Type B pancreatic cell (in vitro differentiated cells): Measurements from ENCODE around the gene NUP107. TPM values are rescaled to one million over a fixed set of nuclear protein-coding genes. Genes with fewer than 3 reads are reported as not detected.

ENCODE experiments used
- DNase-seq: peaks from one replicate; pipeline ENCODE4 v3.0.0; 2021; ENCODE audit warnings: mixed read lengths; ENCODE audit not compliant: unreplicated experiment; ENCODE audit errors: extremely low spot score
- H3K27ac Mint-ChIP-seq: 2 replicates; pipeline ENCODE4 v1.8.0; 2021; ENCODE audit warnings: mild to moderate bottlenecking, mixed read lengths
- H3K27me3 Mint-ChIP-seq: 2 replicates; pipeline ENCODE4 v1.8.0; 2021; ENCODE audit warnings: mixed read lengths
- H3K36me3 Mint-ChIP-seq: 2 replicates; pipeline ENCODE4 v1.8.0; 2021; ENCODE audit warnings: mixed read lengths
- H3K4me1 Mint-ChIP-seq: one replicate; pipeline ENCODE4 v1.8.0; 2021; ENCODE audit warnings: mixed read lengths; ENCODE audit not compliant: unreplicated experiment
- H3K4me3 Mint-ChIP-seq: 2 replicates; pipeline ENCODE4 v1.8.0; 2021; ENCODE audit warnings: mild to moderate bottlenecking, mixed read lengths
- H3K9me3 Mint-ChIP-seq: 2 replicates; pipeline ENCODE4 v1.8.0; 2021; ENCODE audit warnings: mixed read lengths
- total RNA-seq: library from RNA; stranded (reverse); gene quantifications from 2 replicates; pipeline ENCODE4 v1.2.1, GENCODE V29; 2021; ENCODE audit warnings: low replicate concordance
- TF ChIP-seq, protein P1 (sequence below): fragments of 200-600 bp; sonication (generic); conservative IDR thresholded peaks from 2 replicates; pipeline ENCODE4 v1.5.0; 2021; ENCODE audit warnings: antibody characterized with exemption, mild to moderate bottlenecking

Gene NUP107
- total RNA-seq, 1 donor from 2014 or later: 80.2 TPM

DNA sequence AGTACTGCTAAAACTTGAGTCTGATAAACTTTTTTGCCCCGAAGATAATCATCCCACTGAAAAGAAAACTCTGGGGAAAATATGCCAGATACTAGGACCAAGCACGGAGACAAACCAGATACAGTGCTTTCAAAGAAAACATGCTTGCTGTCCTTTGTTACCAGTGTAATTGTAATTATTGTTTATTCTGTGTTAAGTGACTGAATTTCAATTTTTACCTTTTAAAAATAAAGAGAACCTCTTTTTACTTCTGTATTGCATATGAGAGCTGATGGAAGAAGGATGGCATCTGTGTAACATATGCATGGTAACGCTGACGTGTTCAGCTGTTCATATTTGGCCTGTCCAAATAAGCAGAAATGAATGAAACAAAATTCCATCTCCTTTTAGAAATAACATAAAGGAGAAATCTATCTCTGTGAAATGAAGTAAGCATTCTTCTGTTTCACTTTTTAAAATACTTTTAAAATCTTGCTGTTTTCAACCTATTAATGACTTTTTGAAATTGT is 81.7 kb downstream of the NUP107 start:
- Mint-ChIP-seq H3K27me3 (no peaks in the 10 kb centered on the region), H3K9me3 (no peaks in the 10 kb centered on the region), H3K36me3 (peaks cover 19% of the 10 kb centered on the region), H3K4me3 (no peak overlapping the region), H3K4me1 (no peaks in the 10 kb centered on the region), H3K27ac (no peak overlapping the region)
- no peak for DNase-seq
- TF ChIP-seq, protein P1, sequence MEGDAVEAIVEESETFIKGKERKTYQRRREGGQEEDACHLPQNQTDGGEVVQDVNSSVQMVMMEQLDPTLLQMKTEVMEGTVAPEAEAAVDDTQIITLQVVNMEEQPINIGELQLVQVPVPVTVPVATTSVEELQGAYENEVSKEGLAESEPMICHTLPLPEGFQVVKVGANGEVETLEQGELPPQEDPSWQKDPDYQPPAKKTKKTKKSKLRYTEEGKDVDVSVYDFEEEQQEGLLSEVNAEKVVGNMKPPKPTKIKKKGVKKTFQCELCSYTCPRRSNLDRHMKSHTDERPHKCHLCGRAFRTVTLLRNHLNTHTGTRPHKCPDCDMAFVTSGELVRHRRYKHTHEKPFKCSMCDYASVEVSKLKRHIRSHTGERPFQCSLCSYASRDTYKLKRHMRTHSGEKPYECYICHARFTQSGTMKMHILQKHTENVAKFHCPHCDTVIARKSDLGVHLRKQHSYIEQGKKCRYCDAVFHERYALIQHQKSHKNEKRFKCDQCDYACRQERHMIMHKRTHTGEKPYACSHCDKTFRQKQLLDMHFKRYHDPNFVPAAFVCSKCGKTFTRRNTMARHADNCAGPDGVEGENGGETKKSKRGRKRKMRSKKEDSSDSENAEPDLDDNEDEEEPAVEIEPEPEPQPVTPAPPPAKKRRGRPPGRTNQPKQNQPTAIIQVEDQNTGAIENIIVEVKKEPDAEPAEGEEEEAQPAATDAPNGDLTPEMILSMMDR: no peak

DNA sequence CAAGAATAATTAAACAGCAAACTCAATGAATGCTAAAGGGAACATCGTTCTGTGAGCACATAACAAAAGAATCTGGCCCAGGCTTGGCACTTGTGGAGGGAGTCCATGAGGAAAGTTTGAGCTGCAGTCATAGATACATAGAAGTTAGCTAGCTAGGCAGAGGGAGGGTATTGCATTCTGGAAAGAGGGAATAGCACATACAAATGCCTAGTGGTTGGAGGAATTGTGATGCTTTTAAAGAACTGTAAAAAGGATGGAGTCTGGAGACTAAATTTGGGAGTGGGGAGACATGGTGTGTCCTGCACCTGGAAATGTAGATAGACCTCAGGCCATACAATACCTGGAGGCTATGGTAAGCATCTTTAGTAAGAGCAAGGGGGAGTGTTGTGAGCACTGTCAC is 83.2 kb downstream of the NUP107 start:
- no peaks in the 10 kb centered on the region for H3K27me3 Mint-ChIP-seq
- no peak overlapping the region for H3K27ac Mint-ChIP-seq
- TF ChIP-seq, protein P1: no peak
- no peak for DNase-seq
- no peaks in the 10 kb centered on the region for H3K4me1 Mint-ChIP-seq
- no peak overlapping the region for H3K4me3 Mint-ChIP-seq
- no peaks in the 10 kb centered on the region for H3K9me3 Mint-ChIP-seq
- H3K36me3 Mint-ChIP-seq: peaks cover 9% of the 10 kb centered on the region

DNA sequence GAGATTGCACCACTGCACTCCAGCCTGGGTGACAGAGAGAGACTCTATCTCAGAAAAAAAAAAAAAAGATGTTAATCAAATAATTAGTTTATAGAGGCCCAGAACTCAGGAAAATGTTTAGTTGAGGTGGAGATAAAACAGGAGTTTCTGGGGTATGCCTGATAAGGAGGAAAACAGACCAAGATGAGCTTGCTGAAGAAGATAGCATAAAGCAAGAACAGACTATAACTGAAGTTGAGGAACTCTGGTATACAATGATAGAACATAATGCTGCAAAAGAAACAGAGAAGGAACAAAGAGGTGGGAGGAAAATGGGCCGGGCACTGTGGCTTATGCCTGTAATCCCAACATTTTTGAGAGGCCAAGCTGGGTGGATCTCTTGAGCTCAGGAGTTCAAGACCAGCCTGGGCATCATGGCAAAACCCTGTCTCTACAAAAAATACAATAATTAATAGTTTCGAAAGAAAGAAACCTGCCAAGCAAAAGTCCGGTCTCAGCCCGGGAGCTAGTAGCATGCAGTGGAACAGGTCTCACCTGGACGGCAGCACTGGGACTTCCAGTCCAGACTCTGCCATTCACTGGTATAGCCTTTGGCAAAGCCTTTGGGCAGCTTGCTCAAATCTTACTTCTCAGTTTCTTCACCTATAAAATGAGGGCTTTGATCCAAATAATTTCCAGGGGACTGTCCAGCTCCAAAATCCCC is 84.6 kb downstream of the NUP107 start:
- no peak for DNase-seq
- TF ChIP-seq, protein P1: no peak
- H3K27me3 Mint-ChIP-seq: no peaks in the 10 kb centered on the region
- H3K4me1 Mint-ChIP-seq: no peaks in the 10 kb centered on the region
- H3K27ac Mint-ChIP-seq: no peak overlapping the region
- no peaks in the 10 kb centered on the region for H3K9me3 Mint-ChIP-seq
- H3K36me3 Mint-ChIP-seq: peaks cover 9% of the 10 kb centered on the region
- no peak overlapping the region for H3K4me3 Mint-ChIP-seq

DNA sequence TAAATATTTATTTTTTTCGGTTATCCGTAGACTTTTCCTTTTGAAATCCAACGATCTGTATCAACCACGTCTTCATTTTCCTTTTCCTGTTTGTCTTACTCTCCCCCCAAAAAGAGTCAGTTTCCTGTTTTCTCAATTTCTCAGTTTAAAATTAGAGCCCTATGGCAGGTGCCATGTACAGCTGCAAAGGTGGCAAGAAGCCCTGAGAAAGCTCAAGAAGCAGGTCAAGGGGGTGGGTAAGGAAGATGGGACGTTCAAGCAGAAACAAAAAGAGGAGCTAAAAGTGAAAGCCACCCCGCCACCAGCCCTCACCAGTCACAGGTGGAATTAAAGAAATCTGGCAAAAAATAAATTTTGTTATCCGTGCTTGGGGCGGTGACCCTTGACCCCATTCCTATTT is 85.9 kb downstream of the NUP107 start:
- H3K4me1 Mint-ChIP-seq: no peaks in the 10 kb centered on the region
- DNase-seq: no peak
- peaks cover 5% of the 10 kb centered on the region for H3K36me3 Mint-ChIP-seq
- no peaks in the 10 kb centered on the region for H3K27me3 Mint-ChIP-seq
- TF ChIP-seq, protein P1: no peak
- no peak overlapping the region for H3K4me3 Mint-ChIP-seq
- no peak overlapping the region for H3K27ac Mint-ChIP-seq
- H3K9me3 Mint-ChIP-seq: no peaks in the 10 kb centered on the region

DNA sequence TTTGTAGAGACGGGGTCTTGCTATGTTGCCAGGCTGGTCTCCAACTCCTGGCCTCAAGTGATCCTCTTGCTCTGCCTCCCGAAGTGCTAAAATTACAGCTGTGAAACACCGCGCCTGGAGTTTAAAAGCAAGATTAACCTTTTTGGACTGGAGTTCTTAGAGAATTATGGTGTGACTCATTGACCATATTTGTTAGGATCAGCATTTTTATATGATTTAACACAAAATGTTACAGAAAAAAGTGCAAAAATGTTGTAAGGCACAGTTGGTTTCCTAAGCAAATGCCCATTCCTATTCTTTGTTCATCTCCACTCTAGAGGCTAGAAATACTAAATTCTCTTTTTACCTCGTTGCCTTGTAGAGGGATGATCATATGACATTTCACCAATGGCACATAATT is 86.8 kb downstream of the NUP107 start:
- Mint-ChIP-seq H3K4me3 (no peak overlapping the region), H3K36me3 (peaks cover 5% of the 10 kb centered on the region), H3K9me3 (no peaks in the 10 kb centered on the region), H3K4me1 (no peaks in the 10 kb centered on the region), H3K27ac (no peak overlapping the region), H3K27me3 (no peaks in the 10 kb centered on the region)
- TF ChIP-seq, protein P1: no peak
- no peak for DNase-seq
